Left renal pelvis (tissue), 4 donors: Measurements from ENCODE around the gene CUEDC1. TPM values are rescaled to one million over a fixed set of nuclear protein-coding genes. Genes with fewer than 3 reads are reported as not detected.
"Not testable (repeated sequence)": the region's sequence is repeated elsewhere in the genome, so short reads cannot be mapped to it uniquely, and the experiment has no call there.

Experiments
- DNase-seq, 4 donors: peaks; one replicate each; pipeline ENCODE4 v3.0.0-alpha.2; 2013; ENCODE audit warnings: low read depth in 4 of 4, low spot score in 3 of 4
- polyA plus RNA-seq, 4 donors: library from polyadenylated mRNA; unstranded; fragments of 120-200 nt; gene quantifications; one replicate each; pipeline ENCODE4 v1.2.1, GENCODE V29; 2013; ENCODE audit not compliant: insufficient read length in 4 of 4

CUEDC1 gene
- polyA plus RNA-seq, 4 donors, result 44.5 to 74.3 (median 50.4) TPM

DNA sequence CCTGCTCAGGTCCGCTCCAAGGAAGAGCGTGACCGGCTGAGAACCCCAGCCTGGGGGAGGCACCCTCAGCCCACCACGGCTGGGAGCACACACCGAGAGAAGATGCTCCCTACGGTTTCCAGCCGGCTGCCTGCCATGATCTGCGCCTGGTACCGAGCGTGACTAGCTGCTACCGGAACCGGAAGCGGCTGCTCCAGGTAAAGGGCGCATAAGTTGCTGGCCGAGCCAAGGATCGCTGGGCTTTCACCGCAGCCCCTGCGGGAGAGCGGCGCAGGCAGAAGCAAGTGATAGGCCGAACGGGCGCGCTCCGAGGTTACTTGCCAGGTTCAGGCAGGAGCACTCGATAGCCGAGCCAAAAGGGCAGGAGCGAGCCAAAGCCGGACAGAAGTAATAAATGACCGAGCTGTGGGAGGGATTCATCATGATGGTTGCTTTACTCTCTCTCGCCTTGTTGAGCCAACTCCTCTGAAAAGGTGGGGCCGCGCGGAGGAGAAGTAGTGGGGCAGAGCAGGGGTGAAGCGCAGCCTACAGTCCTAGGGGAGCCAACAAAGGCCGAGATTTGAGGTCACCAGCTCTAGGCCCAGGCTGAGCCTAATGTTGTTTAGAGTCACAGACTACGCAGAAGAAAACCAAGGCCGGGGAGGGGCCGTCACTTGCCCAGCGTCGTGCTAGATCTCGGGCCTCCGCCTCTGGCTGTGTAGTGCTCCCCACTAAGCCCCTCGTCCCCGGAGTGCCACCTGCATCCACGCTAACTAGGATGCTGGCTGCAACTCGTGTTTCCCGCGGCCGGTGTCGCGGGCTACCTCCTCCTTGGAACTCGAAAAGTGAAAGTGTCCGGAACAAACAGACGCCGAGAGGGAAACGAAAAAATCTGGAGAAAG lies 105.1 kb downstream of the CUEDC1 start, which contains the start of gene MRPS23:
Gene MRPS23 (minus strand): TSS at position 171 of the 881 bp plus-strand sequence. CDS start 34 bp downstream, at position 137.
- DNase-seq, result peak; percentile 93 to 97 (median 94)

DNA sequence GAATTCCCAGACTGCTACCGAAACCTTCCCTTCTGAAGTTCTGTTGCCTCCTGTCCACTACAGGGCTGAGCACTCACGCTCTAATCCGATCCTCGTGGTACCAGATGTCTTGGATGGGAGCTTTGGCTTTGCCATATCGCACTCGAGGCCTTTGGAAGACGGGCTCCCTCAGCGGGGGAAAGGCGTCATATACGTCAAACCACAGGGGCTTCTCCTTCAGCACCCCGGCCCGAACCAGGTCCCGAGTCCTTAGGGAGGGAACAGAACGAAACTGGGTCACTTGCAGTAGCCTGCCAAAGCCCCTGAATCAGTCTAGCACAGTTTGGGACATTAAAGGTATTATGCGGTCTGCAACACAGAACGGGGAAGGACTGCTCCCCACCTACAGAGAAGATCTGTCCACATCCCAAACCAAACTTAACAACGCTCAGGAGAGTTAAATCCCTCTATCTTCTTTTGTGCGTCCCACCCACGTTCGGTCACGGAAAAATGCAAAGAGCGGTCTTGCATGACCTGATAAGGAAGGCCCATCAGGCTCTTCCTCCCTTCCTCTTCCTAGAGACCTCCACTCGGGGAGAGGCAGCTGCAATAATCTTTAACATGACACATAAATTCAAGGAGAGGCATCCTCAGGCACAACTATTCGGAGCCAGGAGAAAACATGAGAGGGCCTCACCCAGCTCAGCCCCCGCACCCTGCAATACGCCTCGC lies 105.9 kb downstream of the CUEDC1 start:
- DNase-seq, result no peak

DNA sequence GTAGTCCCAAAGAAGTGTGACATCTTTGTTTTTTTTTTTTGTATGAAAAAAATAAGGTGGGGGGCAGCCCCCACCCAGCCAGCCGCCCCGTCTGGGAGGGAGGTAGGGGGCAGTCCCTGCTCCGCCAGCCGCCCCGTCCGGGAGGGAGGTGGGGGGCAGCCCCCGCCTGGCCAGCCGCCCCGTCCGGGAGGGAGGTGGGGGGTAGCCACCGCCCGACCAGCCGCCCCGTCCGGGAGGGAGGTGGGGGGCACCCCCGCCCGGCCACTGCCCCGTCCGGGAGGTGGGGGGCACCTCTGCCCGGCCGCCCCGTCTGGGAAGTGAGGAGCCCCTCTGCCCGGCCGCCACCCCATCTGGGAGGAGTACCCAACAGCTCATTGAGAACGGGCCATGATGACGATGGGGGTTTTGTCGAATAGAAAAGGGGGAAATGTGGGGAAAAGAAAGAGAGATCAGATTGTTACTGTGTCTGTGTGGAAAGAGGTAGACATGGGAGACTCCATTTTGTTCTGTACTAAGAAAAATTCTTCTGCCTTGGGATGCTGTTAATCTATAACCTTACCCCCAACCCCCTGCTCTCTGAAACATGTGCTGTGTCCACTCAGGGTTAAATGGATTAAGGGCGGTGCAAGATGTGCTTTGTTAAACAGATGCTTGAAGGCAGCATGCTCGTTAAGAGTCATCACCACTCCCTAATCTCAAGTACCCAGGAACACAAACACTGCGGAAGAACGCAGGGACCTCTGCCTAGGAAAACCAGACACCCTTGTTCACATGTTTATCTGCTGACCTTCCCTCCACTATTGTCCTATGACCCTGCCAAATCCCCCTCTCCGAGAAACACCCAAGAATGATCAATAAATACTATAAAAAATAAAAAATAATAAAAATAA lies 108.9 kb downstream of the CUEDC1 start:
- DNase-seq, result not testable (repeated sequence)

DNA sequence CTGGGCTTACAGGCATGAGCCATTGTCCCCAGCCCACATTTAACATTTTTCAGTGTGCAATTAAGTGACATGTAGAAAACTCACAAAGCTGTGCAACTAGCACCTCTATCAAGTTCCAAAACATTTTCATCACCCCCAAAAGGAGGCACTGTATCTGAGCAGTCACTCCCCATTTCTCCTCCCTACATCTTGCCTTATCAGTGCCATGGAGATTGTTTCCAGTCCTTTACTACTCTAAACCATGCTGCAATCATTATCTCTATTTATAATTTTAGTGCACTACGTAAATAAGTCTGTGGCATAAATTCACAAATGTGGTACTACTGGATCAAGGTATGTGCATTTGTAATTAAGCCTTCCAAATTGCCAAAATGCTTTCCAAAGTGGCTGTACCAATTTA lies 112.9 kb downstream of the CUEDC1 start:
- DNase-seq, result no peak

DNA sequence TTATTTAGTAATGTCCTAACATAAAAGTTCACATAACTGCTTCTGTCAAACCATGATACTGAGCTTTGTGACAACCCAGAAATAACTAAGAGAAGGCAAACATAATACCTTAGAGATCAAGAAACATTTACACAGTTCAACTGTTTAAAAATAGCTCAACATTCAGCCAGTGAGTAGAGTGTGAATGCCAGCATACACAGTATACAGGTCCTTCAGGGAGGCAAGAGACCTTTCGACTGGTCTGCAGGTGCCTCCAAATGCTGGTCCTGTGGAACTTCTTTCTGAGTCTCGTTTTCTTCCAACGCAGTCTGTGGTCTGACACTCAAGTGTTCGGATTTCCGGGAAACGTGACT lies 115.7 kb downstream of the CUEDC1 start:
- no peak for DNase-seq

DNA sequence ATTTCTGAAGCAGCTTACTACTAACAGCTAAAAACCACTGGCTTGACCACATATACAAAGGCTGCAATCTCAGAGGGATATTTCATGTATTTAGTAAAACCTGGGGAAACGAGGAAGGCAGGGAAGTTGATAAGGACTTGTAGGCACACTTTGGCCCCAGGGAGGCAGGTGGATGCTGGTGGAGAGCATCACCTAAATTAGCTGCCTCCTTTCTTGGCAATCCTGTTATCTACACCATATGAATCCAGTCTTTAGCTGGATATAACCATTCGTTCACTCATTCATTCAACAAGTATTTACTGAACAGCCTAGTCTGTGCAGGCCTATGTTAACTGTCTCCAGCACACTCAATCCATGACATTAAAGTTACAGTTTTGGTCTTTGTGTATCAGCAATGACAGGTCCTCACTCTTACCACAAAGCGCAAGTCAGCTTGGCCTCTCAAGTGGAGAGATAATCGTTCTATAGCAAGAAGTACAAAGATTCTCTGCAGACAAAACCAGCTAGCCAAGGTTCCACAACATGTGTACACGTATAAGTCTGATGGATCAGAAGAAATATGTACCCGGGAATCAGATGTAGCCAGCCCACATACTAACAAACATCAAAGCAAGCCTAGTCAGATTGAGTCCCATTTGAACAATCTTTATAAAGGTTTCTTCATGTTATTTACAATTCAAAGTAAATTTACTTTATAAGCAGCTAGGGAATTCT lies 116.2 kb downstream of the CUEDC1 start:
- no peak for DNase-seq

DNA sequence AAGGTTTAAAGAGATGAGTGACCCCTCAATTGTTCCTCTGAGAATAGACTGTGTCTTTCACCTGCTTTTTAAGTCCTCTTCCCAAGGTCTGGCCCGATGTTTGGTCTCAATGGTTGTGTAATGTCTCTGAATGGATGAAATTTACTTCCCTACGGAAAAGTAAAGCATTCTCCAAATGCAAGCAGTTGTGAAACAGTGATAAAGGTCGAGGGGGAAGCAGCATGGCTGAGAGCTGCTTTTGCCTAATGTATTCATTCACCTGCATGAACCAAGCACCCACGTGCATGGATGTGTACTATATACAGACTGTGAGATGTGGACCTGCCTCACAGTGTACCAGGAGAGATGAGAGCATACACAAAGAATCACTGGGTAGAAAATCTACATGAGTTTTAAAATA lies 116.8 kb downstream of the CUEDC1 start:
- no peak for DNase-seq

DNA sequence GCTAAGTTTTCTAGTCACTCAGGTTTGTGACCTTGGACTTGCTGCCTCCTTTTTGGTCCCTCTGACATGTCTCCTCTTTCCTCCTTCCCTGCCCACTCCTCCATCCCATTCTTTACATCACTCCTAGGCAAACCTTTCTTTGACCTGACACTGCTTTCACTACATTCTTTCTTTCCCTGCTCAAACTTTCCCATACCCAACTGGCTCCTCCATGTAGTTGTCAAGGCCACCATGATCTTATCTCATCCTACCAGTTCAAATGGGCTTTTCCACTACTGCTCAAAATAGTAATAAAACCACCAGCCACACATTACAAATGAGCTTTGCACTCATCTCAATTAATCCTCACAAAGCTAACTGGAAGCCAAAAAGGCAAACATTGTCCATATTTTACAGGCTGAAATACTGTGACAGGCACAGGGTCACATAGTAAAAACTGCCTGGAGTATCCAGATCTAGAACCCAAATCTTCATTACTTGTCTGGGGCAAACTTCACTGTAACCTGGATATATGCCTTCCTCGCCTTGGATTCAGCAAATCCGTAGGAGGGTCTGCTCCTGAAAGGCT lies 119.8 kb downstream of the CUEDC1 start:
- DNase-seq, result no peak

DNA sequence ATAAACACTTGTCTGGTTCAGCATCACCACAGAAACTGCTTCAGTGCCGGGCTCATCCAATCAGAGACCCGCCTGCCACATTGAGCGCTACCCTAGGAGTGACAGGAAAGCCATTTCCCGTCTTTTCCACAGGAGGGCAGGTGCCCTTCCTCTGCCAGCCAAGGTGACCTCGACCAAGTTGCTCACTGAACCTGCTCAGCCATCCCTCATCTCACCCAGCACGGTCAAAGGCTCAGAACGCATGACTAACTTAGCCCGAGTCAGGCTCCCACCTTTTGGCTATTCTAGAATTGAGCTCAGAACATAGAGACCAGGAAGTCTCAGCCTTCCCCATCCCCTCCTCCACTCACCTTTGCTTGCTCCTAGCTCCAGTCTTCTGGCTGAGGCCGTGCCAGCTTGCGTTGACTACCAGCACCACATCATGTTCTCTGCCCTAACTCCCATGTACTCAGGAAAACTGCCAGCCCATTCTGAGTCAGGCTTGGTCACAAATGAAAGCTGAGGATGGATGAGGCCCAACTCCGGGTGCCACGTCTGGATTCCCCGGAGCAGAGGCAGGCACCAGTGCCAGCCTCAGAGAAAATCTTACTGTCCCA lies 121.0 kb downstream of the CUEDC1 start:
- no peak for DNase-seq

DNA sequence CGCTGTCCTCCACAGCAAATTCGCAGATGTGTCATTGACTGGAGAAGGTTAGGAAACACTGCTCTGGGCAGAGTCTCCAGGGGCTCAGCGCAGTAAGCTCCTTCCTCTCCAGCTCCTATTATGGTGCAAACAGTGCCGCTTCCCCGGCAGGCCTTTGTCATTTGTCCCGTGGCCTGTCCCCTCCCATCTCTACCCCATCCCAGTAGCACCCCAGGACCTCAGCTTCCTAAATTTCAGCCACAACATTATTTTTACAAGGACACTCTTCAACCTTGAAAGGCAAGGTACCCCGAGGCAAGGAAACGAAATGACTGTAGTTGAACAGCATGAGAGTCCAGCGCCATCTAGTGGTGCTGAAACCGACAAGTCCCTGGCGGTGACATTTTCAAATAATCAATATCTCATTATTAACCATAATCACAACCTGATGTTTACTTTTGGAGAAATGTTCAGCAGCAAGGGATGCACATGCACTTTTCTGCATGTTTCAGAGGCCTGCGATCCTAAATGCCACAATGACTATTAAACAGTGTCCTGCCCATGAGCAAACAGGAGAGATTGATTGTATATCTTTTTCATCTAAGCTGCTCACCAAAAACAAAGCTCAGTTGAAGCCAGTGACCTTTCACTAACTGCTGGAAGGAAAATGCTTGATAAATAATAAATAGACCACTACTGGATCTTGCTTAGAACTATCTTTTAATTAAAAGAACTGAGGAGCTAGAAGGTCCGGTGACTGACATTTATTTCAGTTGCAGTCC lies 121.9 kb downstream of the CUEDC1 start:
- DNase-seq, result peak in 2 of 4 donors; percentile 56 to 63

DNA sequence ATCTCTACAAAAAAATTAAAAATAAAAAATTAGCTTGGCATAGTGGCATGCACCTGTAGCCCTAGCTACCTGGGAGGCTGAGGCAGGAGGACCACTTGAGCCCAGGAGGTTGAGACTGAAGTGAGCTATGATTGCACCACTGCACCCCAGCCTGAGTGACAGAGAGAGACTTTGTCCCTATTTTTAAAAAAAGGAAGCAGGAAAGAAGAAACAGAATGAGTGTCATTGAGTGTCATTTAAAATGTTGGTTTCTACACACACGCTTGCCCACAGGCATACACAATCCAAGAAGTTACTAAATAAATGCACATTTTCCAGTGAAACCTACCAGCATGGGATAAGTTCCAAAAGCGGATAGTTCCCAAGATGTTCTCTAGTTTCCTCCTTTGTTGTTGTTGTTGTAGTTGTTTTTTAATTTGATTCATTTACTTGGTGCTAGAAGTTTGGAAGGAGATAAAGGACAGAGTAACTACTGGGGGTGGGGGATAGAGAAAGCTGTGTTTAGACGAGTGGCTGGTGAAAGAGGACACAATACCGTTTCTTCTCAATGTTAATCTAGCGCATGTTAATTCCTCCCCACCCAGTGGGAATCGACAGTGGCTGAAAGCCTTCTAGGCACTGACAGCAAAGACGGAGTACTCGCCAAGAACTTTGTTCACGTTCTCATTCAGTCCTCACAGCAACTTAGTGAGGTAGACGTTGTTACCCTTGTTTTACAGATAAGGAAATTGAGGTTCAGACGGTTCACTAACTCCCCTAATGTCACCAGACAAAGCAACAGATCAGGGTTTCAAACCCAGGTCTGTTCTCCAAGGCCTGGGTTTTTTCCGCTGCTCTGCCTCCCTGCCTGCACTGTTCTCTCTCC lies 122.7 kb downstream of the CUEDC1 start:
- no peak for DNase-seq

DNA sequence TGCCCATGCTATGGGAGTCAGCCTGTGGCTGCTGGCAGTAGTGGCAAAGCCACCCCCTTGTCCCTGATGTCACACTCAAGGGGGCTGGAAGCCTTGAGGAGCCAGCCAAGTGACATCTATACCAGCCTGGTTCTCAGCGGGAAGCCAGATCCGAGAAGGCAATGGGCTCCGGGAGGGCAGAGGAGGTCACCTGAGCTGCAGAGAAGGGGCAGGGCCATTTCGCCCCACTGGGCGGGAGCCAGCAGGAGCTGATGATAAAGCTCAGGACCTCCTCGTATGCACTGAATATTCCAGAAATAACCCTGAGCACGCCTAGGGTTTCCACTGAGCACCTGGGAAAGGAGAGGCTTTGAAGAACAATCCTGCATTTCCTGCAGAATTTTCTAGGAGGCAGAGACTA lies 124.3 kb downstream of the CUEDC1 start:
- no peak for DNase-seq

DNA sequence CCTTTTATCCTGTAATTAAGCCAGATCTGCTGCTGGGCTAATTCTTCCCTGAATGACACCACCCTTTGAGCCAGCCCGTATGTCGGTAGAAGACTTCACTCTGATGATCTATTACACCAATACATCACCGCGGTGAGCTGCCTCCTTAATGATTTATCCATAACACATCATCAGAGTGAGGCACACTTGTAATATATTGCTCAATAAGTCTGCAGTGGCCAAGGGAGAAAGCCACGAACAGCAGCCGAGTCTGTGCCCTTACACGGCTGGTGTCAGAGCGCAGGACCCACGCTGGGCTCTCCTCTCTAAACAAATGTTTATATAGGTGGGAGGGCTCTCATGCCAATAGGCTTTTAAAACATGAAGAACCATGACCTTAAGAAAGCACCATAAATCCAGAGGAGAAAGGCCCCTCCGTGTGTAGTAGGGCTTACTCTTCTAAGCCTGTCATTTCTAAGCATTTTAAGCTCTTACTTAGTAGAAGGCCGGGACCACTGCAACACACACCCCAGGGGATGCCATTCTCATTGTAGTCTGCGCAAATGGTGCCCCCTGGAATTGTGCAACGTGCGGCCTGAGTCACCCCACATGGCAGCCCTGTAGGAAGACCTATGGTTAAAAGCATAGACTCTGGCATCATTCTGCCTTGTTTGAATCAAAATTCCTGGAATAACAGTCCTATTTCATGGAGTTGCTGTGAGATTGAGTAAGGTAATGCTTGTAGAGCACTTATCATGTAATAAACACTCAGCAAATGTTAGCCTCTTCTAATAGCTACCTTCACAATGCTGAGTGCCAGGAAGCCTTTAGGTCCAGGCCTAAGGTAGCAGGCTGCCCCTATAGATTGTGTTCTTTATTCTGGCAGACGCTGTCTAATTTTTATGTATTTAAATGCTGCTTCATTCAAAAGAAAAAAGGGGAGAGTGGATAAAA lies 131.5 kb downstream of the CUEDC1 start:
- no peak for DNase-seq

DNA sequence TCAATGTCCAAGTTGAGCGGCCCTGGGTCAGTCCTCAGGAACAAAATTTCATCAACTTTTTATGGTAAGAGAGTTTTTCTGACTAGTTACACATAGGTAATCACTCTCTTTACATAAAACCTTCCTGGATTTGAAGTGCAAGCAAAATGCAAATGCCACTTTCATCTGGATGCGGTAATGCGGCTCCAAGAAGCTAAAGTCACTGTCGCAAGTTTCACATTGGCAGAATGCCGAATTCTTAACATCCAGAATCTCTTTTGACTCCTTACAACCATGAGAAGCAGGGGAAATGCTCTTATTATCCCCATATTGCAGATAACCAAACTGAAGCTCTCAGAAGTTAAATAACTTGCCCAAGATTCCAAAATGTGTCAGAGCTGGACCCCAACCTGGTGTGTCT lies 135.3 kb downstream of the CUEDC1 start:
- no peak for DNase-seq

DNA sequence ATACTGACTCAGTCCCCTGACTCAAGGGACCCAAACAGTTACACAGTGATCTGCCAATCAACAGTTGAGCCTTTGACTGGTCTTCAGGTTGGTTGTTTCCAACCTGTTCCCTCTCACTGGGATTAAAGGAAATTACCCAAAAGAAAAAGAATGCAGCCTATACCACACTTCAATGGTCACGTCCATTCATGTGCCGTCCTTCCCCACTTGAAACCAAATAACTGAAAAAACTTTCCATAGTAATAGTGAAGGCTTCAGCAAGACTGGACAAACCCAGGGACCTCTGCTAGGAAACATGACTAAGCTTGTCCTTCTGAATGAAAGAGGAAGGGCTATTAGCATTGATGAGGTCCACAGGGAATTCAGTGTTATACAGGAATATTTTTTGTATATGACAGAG lies 135.9 kb downstream of the CUEDC1 start:
- no peak for DNase-seq

DNA sequence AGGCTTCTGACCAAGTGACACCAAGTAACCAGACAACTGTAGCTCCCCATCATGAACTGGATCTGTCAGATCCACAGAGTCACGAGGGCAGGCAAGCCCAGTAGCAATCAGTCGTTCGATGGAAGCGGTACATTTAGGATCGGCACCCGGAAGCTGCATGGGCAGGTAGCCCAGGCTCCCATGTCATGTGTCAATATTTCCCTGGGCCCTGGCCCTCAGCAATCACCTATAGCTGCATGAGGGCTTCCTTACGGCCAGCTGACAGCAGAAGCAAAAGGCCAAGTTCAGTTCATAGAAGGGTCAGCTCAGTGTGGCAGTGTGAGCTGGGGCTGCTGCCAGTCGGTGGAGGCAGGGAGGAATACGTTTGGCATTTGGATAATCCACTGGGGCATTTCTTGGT lies 137.1 kb downstream of the CUEDC1 start:
- no peak for DNase-seq

DNA sequence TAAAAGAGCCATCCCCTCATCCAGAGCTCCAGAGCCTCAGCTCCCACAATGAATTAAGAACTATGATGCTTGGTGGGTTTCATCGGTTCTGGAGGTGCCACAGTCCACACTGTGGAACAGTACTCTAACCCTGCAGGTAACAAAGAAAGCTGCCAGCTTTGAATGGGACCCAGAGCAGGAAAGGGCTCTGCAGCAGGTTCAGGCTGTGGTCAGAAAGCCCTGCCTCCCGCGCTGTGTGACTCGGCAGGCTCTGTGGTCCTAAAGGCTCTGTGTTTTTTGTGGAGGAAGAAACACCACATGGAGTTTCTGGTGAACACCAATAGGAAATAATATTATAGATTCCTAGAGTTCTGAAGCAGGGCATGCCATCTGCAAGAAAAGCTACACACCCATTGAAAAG lies 137.9 kb downstream of the CUEDC1 start:
- no peak for DNase-seq
